GM12874 (cell line): ENCODE results near the gene GMDS.

ENCODE experiments used
- TF ChIP-seq, protein P1 (sequence below): IDR thresholded peaks from 2 replicates; pipeline ENCODE4 v1.5.1; 2011; ENCODE audit warnings: low read depth, mild to moderate bottlenecking, control low read depth, low read length, moderate library complexity; ENCODE audit not compliant: insufficient read depth

GMDS gene

GRCh38 chr6:1603708-1604107, 641.7 kb downstream of the GMDS start:
- TF ChIP-seq, protein P1, sequence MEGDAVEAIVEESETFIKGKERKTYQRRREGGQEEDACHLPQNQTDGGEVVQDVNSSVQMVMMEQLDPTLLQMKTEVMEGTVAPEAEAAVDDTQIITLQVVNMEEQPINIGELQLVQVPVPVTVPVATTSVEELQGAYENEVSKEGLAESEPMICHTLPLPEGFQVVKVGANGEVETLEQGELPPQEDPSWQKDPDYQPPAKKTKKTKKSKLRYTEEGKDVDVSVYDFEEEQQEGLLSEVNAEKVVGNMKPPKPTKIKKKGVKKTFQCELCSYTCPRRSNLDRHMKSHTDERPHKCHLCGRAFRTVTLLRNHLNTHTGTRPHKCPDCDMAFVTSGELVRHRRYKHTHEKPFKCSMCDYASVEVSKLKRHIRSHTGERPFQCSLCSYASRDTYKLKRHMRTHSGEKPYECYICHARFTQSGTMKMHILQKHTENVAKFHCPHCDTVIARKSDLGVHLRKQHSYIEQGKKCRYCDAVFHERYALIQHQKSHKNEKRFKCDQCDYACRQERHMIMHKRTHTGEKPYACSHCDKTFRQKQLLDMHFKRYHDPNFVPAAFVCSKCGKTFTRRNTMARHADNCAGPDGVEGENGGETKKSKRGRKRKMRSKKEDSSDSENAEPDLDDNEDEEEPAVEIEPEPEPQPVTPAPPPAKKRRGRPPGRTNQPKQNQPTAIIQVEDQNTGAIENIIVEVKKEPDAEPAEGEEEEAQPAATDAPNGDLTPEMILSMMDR: no peak

DNA sequence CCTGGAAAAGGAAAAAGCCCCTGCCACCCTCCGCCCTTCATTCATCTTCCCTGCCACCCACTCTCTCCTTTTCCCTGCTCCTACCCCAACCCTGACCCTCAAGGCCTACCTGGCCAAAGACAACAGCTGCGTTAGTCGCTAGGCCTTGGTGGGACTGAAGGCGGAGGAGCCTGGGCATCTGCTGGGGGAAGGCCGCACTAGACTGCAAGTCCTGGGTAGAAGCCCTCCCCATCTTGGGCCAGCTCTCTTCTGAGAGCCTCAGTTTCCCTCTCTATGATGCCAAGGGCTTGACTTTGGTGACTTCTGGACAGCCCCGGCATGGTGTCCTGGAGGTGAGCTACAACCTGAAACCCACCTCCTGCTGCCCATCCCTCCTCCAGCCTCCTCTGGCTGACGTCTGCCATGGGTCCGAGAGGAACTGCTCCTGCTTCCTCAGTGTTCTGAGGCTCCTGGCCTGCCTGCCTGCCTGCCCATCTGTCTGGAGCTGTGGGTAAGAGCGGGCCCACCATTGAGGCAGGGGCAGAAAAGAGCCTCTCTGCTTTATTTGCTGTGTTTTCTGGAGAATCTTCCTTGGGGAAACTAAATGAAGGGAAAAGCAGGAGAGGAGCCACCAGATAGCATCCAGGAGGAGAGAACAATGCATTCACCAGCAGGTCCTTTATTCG, 643.2 kb downstream of the GMDS start:
- TF ChIP-seq, protein P1: no peak

DNA sequence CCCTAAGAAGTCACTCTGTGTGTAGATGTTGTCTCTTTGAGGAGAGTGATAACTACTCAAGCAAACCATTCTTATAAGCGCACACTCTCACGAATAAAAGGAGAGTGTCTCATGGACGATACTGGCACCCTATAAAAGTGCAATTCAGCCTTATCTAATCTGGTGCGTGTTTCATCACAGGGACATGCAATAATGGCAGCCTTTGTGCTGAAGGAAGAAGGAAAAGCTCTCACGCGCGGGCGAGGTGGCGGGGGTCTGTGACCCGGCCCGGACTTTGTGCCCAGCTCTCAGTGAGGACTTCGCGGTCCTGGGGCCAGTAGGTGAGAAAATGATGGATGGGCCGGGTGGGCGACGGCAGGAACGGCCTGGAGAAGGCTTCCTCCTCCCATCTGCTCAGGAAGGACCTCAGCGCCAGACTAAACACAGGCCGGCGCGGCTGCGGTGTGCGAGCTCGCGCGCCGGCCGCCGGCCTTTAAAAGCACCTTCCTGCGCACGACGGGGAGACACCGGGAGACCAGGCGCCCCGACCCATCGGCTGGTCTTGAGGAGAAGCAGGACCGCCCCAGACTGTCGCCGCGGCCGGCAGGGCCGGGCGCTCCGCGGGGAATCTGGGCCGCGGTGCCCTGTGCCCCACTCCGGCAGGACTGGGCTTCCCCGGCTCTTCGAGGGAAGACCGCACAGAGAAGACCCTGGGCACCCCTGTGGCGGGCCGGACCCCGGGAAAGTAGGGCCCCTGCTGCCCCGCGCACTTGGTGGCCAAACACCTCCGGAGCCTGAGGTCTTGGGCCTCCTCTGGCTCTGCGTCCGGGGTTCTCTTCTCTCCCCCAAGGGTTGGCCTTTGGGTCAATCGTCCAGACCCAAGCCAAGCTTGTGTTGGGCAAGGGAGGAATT, 644.0 kb downstream of the GMDS start:
- TF ChIP-seq, protein P1: no peak

DNA sequence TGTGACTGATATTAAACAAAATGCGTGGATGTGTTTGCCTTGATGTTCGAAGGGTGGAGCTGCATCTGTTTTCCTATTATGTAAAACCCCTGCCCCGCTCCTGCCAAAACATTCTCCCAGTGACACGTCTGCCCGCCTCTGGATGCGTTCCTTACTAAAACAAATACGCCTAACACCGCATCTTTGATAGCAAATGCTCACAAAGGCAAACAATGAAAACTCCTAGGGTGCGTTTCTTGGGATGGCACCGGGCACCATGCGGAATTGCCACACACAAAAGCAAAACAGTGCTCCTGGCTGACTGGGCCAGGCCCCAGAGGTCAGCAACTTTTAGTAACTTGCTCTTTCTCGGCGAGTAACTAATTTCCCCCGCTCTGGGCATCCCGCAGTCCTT, 644.6 kb downstream of the GMDS start:
- TF ChIP-seq, protein P1: no peak

DNA sequence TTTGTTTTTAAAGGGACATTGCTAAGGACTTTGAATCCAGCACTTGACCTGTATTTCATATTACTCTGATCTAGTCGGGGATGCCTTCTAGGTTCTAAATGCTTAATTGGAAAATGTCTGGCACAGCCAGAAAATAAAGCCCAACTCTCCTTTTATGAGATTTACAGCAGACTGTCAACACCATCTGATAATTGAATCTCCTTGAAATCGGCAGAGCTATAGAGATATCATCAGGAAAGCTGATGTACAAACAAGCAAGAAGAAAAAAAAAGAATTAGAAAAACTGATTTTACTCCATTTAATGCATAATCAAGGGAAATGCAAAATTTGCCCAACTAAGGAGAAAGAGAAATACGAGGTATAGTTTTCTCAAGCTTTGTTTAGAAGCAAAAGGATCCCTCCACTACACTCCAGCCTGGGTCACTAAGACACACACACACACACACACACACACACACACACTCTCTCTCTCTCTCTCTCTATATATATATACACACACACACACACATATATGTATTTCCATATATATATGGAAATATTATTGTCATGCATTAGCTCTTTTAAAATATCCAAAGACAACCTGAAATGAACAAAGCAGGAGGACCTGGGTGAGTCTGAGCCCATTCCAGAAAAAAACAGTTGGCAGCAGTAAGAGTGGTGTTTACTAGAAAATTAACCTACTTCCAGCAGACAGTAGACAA, 645.2 kb downstream of the GMDS start:
- TF ChIP-seq, protein P1: no peak

DNA sequence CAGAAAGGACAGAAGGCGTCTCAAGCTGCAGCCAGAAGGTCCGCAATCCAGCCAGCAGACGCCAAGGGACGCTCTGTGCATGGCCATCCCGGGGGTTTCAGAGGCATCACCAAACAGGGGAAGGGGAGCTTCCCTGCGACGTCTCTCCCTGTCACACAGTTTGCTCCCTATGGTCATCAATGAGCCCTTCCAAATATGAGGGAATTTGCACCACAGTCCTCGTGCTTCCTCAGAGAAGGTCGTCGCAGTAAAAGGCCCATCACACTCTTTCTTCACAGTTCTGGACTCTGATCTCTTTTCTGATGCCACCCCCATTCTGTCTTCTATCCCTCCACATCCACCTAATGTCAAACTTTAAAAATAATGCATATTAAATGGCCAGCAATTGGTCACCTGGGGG, 645.9 kb downstream of the GMDS start:
- TF ChIP-seq, protein P1: no peak

- TF ChIP-seq, protein P1: no peak
These were observed 646.5 kb downstream of the GMDS start for GRCh38 chr6:1598886-1599285.
